ENCODE results near the gene TEPSIN. TPM values are rescaled to one million over a fixed set of nuclear protein-coding genes. Genes with fewer than 3 reads are reported as not detected.

TEPSIN gene
- total RNA-seq, 4 donors from 2014 or later, result 61.2 to 336 (median 121) TPM

DNA sequence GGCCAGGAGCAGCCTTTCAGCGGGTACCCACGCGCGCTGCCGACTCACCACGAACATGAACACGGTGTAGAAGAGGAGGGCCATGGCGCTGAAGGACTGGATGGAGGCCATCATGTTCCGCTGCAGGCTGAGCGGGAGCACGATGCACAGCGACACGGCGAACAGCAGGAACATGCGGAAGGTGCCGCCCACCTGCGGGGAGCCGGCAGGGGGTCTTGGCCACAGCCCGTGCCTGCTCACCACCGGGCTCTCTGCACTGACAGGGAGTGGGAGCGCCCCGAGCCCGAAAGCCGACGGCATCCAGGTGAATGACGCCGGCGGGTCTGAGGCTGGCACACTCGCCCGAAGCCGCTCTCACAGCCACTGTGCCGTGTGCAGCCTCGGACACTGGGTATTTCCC lies 43.3 kb upstream of the TEPSIN start:
- in situ Hi-C loops (cut with MboI; ENCODE audit: low pct_ligation_motif_present in 1 of 4, low pct_unique_long_range_greater_than_20kb in 1 of 4, low sequenced_read_pairs in 3 of 4), result loop anchor here in 2 of 4 donors (25.0 kb wide), 2 partner anchors 105 to 205 kb away; partner anchors contain the start of gene BAHCC1 (in 1 of the 2)
- Histone ChIP-seq H3K4me3 (no peak overlapping the region), H3K4me1 (peaks cover 5 to 29% (median 12%) of the 10 kb centered on the region in 4 donors), H3K27ac (no peak overlapping the region), H3K36me3 (no peaks in the 10 kb centered on the region), H3K27me3 (no peaks in the 10 kb centered on the region), H3K9me3 (no peaks in the 10 kb centered on the region)
- TF ChIP-seq POLR2AphosphoS5 (IDR thresholded peaks at IDR 0.05), result no peak
- TF ChIP-seq, protein P1, sequence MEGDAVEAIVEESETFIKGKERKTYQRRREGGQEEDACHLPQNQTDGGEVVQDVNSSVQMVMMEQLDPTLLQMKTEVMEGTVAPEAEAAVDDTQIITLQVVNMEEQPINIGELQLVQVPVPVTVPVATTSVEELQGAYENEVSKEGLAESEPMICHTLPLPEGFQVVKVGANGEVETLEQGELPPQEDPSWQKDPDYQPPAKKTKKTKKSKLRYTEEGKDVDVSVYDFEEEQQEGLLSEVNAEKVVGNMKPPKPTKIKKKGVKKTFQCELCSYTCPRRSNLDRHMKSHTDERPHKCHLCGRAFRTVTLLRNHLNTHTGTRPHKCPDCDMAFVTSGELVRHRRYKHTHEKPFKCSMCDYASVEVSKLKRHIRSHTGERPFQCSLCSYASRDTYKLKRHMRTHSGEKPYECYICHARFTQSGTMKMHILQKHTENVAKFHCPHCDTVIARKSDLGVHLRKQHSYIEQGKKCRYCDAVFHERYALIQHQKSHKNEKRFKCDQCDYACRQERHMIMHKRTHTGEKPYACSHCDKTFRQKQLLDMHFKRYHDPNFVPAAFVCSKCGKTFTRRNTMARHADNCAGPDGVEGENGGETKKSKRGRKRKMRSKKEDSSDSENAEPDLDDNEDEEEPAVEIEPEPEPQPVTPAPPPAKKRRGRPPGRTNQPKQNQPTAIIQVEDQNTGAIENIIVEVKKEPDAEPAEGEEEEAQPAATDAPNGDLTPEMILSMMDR (IDR thresholded peaks at IDR 0.05), result no peak
- no peak for TF ChIP-seq POLR2A (IDR thresholded peaks at IDR 0.05)
- TF ChIP-seq EP300 (IDR thresholded peaks at IDR 0.05; ENCODE audit: low read depth), result no peak
- 94% methylated on average over 32 of the region's 33 CpGs; no CpG with 5 or more reads in 1 of the 2 donors for WGBS, 2 donors (ENCODE audit: low coverage in 1 of 2)
- intact Hi-C loops (cut with DNase I; ENCODE audit: low total_unique reads), result no loop called here
- no peak for DNase-seq

DNA sequence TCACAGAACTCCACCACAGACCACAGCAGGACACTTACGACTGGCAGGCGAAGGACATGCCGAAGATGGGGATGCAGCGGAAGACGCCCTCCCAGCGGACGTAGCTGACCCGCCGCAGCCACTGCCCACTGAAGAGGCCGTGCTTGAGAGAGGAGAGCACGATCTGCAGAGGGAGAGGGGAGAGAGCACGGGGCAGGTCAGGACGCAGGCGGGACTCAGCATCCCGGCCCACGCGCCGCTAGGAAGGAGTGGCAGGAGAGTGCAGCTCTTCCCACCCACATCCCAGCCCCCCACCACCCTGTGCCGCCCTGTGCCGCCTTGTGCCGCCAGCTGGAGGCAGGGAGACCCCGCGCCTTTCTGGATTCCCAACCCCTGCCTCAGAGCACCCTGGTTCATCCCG lies 41.7 kb upstream of the TEPSIN start:
- intact Hi-C loops (cut with DNase I; ENCODE audit: low total_unique reads) (no loop called here), in situ Hi-C loops (cut with MboI; ENCODE audit: low pct_ligation_motif_present in 1 of 4, low pct_unique_long_range_greater_than_20kb in 1 of 4, low sequenced_read_pairs in 3 of 4) (loop anchor here in 2 of 4 donors (25.0 kb wide), 2 partner anchors 107 to 207 kb away; partner anchors contain the start of gene BAHCC1 (in 1 of the 2))
- DNase-seq, result no peak
- Histone ChIP-seq H3K9me3 (no peaks in the 10 kb centered on the region), H3K27me3 (no peaks in the 10 kb centered on the region), H3K27ac (no peak overlapping the region), H3K36me3 (peaks cover 0 to 10% (median 0%) of the 10 kb centered on the region in 4 donors), H3K4me3 (no peak overlapping the region), H3K4me1 (peaks cover 5 to 21% (median 13%) of the 10 kb centered on the region in 4 donors)
- WGBS, 2 donors (ENCODE audit: low coverage in 1 of 2), result 97 to 100% methylated on average over 5 to 24 of the region's 24 CpGs
- TF ChIP-seq, protein P1 (IDR thresholded peaks at IDR 0.05), result no peak
- TF ChIP-seq EP300 (IDR thresholded peaks at IDR 0.05; ENCODE audit: low read depth), result no peak
- TF ChIP-seq POLR2AphosphoS5 (IDR thresholded peaks at IDR 0.05), result no peak
- no peak for TF ChIP-seq POLR2A (IDR thresholded peaks at IDR 0.05)

DNA sequence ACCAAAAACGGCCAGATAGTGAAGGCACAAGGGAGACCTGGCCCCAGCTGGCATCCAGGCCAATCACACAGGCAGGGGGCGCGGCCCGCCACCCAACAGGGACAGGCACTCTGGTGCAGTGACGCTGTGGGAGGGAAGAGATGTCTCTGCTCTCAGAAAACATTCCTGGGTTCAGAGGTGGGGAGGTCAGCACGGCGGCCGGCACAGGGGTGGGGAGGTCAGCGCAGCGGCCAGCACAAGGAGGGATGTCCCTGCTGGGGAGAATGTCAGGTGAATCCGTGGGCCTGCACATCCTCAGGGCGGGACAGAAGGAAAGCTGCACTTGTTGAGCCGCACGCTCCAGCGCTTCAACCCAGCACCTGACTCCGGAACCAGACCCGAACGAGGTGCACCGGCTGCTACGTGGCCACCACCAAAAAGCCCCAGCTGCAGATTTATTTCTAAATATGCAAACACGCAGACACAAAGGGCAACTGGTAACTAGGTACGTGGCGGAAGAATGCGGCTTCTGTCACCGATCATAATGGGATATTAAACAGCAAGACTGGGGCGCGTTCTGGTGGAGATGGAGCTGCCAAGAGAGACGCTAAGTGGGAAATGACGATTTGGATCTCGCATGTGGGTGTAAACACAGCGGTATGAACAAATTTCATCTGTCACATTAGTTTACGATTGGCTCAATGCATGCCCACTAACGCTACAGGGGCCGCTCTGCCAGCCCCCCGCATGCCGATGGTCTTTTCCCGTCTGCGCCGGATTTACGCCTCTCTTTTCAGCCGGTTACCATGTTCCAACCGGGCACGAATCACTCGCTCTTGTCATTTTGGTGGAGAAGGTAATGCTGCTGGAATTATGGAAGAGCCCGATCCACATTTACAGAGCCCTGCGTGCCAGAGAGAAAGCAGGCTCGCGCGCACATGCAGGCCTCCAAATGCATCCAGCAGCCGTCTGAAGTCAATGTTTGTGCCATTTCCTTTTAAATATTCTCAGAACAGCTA lies 40.7 kb upstream of the TEPSIN start:
- DNase-seq, result no peak
- peaks cover 0 to 15% (median 3%) of the 10 kb centered on the region in 4 donors for H3K36me3 ChIP-seq
- no peaks in the 10 kb centered on the region for H3K27me3 ChIP-seq
- H3K27ac ChIP-seq, result no peak overlapping the region
- H3K4me1 ChIP-seq, result peaks cover 5 to 18% (median 13%) of the 10 kb centered on the region in 4 donors
- no peak overlapping the region for H3K4me3 ChIP-seq
- 81 to 92% methylated on average over 14 to 47 of the region's 50 CpGs for WGBS, 2 donors (ENCODE audit: low coverage in 1 of 2)
- TF ChIP-seq POLR2AphosphoS5 (IDR thresholded peaks at IDR 0.05) (no peak), EP300 (IDR thresholded peaks at IDR 0.05; ENCODE audit: low read depth) (no peak), POLR2A (IDR thresholded peaks at IDR 0.05) (no peak)
- TF ChIP-seq, protein P1 (IDR thresholded peaks at IDR 0.05), result no peak
- intact Hi-C loops (cut with DNase I; ENCODE audit: low total_unique reads), result no loop called here
- in situ Hi-C loops (cut with MboI; ENCODE audit: low pct_ligation_motif_present in 1 of 4, low pct_unique_long_range_greater_than_20kb in 1 of 4, low sequenced_read_pairs in 3 of 4), result loop anchor here in 2 of 4 donors (25.0 kb wide), 2 partner anchors 108 to 208 kb away; partner anchors contain the start of gene BAHCC1 (in 1 of the 2)
- no peaks in the 10 kb centered on the region for H3K9me3 ChIP-seq

DNA sequence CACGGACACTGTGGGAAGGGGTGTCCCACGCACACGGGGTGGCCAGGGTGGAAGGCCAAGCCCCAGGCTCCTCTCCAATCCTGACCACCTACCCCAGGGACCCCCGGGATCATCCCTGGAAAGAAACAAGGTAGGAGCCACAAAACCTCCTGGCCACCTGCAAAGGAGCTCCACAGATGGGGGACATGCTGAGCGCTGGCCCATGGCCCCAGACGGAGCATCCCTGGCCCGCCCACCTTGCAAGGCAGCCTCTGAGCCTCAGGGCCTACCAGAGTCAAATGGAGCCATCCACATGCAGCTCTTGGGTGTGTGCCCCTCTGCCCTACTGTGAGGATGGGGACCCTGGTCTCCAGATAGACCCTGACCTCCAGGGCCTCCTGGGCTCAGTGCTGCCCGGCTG lies 40.0 kb upstream of the TEPSIN start:
- in situ Hi-C loops (cut with MboI; ENCODE audit: low pct_ligation_motif_present in 1 of 4, low pct_unique_long_range_greater_than_20kb in 1 of 4, low sequenced_read_pairs in 3 of 4) (loop anchor here in 2 of 4 donors (25.0 kb wide), 2 partner anchors 108 to 208 kb away; partner anchors contain the start of gene BAHCC1 (in 1 of the 2)), intact Hi-C loops (cut with DNase I; ENCODE audit: low total_unique reads) (no loop called here)
- Histone ChIP-seq H3K4me1 (peaks cover 5 to 17% (median 13%) of the 10 kb centered on the region in 4 donors), H3K36me3 (peaks cover 0 to 18% (median 4%) of the 10 kb centered on the region in 4 donors), H3K27ac (peak overlapping the region in 2 of 4 donors; percentile 71 to 77), H3K4me3 (no peak overlapping the region), H3K9me3 (no peaks in the 10 kb centered on the region), H3K27me3 (no peaks in the 10 kb centered on the region)
- 94% methylated on average over 5 of the region's 8 CpGs; no CpG with 5 or more reads in 1 of the 2 donors for WGBS, 2 donors (ENCODE audit: low coverage in 1 of 2)
- TF ChIP-seq, protein P1 (IDR thresholded peaks at IDR 0.05), result no peak
- TF ChIP-seq POLR2AphosphoS5 (IDR thresholded peaks at IDR 0.05) (no peak), POLR2A (IDR thresholded peaks at IDR 0.05) (no peak), EP300 (IDR thresholded peaks at IDR 0.05; ENCODE audit: low read depth) (no peak)
- DNase-seq, result no peak

Data from transverse colon (tissue), 4 donors.